ENCODE measurements around the gene FBXO31. TPM values are rescaled to one million over a fixed set of nuclear protein-coding genes. Genes with fewer than 3 reads are reported as not detected.

FBXO31 gene
- total and polyA plus RNA-seq, 2 of the 8 experiments (the other 6 are each of a cell fraction or from before 2014, with no cell fraction given) = 8.3 to 21.6 TPM

DNA sequence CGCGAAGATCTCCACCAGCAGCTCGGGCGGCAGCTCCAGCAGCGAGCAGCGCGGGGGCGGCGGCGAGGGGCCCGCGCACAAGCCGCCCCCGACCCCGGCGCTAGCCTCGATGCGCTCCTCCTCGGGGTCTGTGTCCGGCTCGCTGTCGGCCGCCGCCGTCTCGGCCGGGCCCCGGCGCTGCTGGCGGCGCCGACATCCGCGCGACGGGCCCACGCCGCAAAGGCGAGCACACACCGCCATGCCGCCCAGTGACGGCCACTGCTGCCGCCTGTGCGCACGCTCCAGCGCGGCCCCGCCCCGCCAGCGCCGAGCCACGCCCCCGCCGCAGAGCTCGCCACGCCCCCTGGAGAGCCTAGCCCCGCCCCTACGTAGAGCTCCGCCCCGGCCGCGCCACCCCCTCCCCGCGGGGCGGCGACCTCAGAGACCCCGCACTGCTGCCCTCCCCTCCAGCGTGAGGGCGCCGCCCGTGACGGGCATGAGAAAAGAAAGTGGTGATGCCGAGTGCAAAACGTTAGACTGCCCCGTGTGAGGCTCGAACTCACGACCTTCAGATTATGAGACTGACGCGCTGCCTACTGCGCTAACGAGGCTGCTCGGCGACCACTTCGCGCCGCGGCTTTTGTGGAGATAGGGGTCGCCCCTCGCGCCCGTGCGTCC, at the start of gene FBXO31 (continued):
- TF ChIP-seq, protein P1, sequence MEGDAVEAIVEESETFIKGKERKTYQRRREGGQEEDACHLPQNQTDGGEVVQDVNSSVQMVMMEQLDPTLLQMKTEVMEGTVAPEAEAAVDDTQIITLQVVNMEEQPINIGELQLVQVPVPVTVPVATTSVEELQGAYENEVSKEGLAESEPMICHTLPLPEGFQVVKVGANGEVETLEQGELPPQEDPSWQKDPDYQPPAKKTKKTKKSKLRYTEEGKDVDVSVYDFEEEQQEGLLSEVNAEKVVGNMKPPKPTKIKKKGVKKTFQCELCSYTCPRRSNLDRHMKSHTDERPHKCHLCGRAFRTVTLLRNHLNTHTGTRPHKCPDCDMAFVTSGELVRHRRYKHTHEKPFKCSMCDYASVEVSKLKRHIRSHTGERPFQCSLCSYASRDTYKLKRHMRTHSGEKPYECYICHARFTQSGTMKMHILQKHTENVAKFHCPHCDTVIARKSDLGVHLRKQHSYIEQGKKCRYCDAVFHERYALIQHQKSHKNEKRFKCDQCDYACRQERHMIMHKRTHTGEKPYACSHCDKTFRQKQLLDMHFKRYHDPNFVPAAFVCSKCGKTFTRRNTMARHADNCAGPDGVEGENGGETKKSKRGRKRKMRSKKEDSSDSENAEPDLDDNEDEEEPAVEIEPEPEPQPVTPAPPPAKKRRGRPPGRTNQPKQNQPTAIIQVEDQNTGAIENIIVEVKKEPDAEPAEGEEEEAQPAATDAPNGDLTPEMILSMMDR (IDR thresholded peaks at IDR 0.05; ENCODE audit: control extremely low read depth in 1 of 3, insufficient read depth in 1 of 3, low read depth in 1 of 3, low read length in 3 of 3) = no peak
- TF ChIP-seq FOSL1 (IDR thresholded peaks at IDR 0.05; ENCODE audit: insufficient read depth, low read depth, low read length) (0 out of 2 replicates have a peak, but pooled peaks have one; percentile 12), GTF2F1 (IDR thresholded peaks at IDR 0.05; ENCODE audit: borderline replicate concordance, low read depth, low read length) (0 out of 2 replicates have a peak, but pooled peaks have one; percentile 23), SP2 (IDR thresholded peaks at IDR 0.05; ENCODE audit: low read length) (no peak), POLR2AphosphoS5 (IDR thresholded peaks at IDR 0.05; ENCODE audit: low read depth, low read length) (peak; percentile 43), ASH2L (IDR thresholded peaks at IDR 0.05; ENCODE audit: low read length) (no peak), CEBPB (IDR thresholded peaks at IDR 0.05; ENCODE audit: low read depth, low read length) (peak; percentile 80; the same call in 1 of the 2 replicates), BCL11A (IDR thresholded peaks at IDR 0.05; ENCODE audit: low read depth in 2 of 2, low read length in 2 of 2) (no peak), YY1 (IDR thresholded peaks at IDR 0.05; ENCODE audit: low read depth, low read length) (peak; percentile 20; the same call in 1 of the 2 replicates), POU5F1 (IDR thresholded peaks at IDR 0.05; ENCODE audit: low read depth, low read length) (0 out of 2 replicates have a peak, but pooled peaks have one; percentile 31), SIRT6 (IDR thresholded peaks at IDR 0.05; ENCODE audit: low read length) (no peak)

All from H1 (cell line).